22Rv1 (cell line): Measurements from ENCODE around the gene RPL22.

Source experiments
- H3K27ac ChIP-seq: fragments of 450-650 bp; 2 replicates; pipeline ENCODE4 v1.5.1; 2017
- ZFX ChIP-seq: fragments of 450-650 bp; IDR thresholded peaks from 2 replicates; pipeline ENCODE4 v1.6.1; 2017; ENCODE audit warnings: antibody characterized with exemption, borderline replicate concordance
- TF ChIP-seq, protein P1 (sequence below): fragments of 450-650 bp; IDR thresholded peaks from 2 replicates; pipeline ENCODE4 v1.5.1; 2017; ENCODE audit warnings: mild to moderate bottlenecking

Gene RPL22

GRCh38 chr1:6141592-6141991, 57.8 kb downstream of the RPL22 start:
- TF ChIP-seq, protein P1, sequence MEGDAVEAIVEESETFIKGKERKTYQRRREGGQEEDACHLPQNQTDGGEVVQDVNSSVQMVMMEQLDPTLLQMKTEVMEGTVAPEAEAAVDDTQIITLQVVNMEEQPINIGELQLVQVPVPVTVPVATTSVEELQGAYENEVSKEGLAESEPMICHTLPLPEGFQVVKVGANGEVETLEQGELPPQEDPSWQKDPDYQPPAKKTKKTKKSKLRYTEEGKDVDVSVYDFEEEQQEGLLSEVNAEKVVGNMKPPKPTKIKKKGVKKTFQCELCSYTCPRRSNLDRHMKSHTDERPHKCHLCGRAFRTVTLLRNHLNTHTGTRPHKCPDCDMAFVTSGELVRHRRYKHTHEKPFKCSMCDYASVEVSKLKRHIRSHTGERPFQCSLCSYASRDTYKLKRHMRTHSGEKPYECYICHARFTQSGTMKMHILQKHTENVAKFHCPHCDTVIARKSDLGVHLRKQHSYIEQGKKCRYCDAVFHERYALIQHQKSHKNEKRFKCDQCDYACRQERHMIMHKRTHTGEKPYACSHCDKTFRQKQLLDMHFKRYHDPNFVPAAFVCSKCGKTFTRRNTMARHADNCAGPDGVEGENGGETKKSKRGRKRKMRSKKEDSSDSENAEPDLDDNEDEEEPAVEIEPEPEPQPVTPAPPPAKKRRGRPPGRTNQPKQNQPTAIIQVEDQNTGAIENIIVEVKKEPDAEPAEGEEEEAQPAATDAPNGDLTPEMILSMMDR: no peak
- TF ChIP-seq ZFX: no peak
- H3K27ac ChIP-seq: no peak overlapping the region

DNA sequence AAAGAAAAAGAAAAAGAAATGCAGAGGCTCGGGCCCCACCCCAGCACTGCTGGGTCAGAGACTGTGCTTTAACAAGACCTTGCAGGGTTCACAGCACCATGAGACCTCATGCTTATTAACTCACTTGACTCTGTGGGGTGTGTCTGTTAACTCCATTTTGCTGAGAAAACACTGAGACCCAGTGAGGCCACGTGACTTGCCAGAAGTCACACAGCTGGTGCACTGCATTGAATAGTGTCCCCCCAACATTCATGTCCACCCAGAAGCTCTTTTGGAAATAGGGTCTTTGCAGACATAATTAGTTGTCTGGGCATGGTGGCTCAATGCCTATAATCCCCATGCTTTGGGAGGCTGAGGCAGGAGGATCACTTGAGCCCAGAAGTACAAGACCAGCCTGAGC, 59.0 kb downstream of the RPL22 start:
- no peak overlapping the region for H3K27ac ChIP-seq
- TF ChIP-seq, protein P1: no peak
- TF ChIP-seq ZFX: no peak

- no peak for TF ChIP-seq ZFX
- TF ChIP-seq, protein P1: no peak
- H3K27ac ChIP-seq: no peak overlapping the region
These were observed 61.6 kb downstream of the RPL22 start for GRCh38 chr1:6137758-6138157.

DNA sequence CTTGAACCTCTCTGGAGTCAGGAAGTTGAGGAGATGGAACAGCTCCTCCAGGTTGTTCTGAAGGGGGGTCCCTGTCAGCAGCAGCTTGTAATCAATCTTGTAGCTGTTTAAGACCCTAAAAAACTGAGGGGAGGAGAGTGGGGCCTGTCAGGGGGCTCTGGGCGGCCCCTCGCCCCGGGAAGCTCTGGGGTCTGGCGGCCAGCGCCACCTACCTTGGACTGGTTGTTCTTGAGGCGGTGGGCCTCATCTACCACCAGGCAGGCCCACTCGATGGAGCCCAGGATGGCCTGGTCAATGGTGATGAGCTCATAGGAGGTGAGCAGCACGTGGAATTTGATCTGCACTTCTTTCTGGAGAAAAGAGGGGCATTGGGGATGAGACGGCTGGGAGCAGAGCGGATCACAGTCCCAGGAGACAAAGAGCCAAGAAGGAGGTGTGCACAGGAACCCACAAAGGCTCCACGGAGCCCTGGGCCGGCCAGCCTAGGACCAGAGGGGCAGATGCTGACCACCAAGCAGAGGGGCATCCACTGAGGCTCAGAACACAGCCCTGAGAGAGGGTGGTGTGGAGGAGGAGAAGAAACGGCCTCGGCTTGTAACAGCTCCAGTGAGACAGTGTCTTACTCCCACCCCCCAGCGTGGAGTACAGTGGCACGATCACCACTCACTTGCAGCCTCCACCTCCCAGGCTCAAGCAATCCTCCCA, 62.7 kb downstream of the RPL22 start:
- H3K27ac ChIP-seq: no peak overlapping the region
- no peak for TF ChIP-seq ZFX
- TF ChIP-seq, protein P1: no peak
